Measurements from ENCODE around the gene SUGCT. TPM values are rescaled to one million over a fixed set of nuclear protein-coding genes. Genes with fewer than 3 reads are reported as not detected.

The SUGCT gene
- total RNA-seq, 1 experiment from 2014 or later = 1.5 TPM

DNA sequence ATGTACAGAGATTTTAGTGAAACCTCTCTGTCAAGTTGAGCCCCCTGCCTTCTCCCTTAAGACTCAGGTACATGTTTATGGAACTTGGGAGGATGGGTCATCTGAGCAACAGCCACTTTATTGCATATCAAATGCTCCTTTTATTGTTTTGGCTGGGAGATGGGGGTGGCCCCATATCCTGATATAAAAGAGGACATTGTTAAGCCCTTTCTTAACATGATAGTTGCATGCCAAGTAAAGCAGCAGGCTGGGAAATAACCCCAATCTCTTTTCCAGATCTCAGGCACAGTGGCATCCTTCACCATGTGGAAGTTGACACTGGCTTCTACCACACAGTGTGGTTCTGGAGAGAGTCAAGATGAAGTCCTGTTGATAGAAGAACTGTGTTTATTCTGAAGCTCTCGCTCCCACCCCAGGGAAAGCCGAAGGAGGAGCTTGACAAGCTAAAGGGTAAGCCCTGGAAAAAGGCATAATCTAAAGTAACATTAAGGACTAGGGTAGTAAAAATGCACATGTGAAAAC, 746.7 kb downstream of the SUGCT start:
- CTCF ChIA-PET = no interaction called here
- BruUV-seq (replicated peaks) = no TSS peak
- DNase-seq (ENCODE audit: low spot score) = no peak
- H3K36me3 ChIP-seq (ENCODE audit: insufficient read depth, low read length, poor library complexity, severe bottlenecking) = no peaks in the 10 kb centered on the region
- H3K27me3 ChIP-seq (replicated peaks; ENCODE audit: insufficient read depth, low read depth, low read length, poor library complexity) = no peaks in the 10 kb centered on the region
- POLR2A ChIA-PET (ENCODE audit: low non-redundant PET) = no interaction called here
- H3K9me3 ChIP-seq (ENCODE audit: low read depth, low read length, poor library complexity, severe bottlenecking) = no peaks in the 10 kb centered on the region
- H3K4me1 ChIP-seq (ENCODE audit: insufficient read depth, low read length, poor library complexity, severe bottlenecking) = no peaks in the 10 kb centered on the region
- intact Hi-C loops (cut with micrococcal nuclease; ENCODE audit: unreplicated experiment) = no loop called here
- TF ChIP-seq EZH2 (IDR thresholded peaks at IDR 0.05; ENCODE audit: borderline replicate concordance, low read depth, low read length, poor library complexity, severe bottlenecking) (no peak), CTCF (conservative IDR thresholded peaks at IDR 0.05; ENCODE audit: low read depth, low read length) (no peak)
- H3K4me3 ChIP-seq (ENCODE audit: low read depth, low read length, poor library complexity, severe bottlenecking) = no peak overlapping the region
- no peak overlapping the region for H3K27ac ChIP-seq (ENCODE audit: low read depth, low read length, poor library complexity, severe bottlenecking)

DNA sequence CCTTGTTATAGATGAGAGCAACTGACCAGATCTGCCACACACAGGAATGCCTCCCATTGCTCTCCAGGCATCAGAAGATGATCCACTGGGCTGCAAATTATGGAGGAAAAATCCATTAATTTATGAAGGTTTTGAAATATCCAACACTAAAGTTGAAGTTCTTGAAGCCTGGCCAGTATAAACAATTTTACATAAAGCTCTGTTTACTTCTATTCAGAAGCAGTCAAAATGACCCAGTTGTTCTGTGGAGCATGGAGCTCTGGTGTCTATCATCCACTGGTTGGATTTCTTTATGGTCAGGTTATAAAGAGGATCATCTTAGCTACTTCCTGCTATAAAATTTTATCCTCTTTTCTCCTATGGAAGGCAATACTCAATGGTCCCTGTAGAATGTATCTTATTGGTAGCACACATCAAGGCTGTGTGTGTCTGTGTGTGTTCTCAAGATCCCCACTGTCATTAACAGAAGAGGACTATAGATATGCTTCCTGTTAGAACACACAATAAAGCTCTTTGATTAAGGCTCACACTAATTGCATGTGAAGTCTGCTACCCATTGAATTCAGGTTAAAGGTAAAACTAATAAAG, 747.4 kb downstream of the SUGCT start:
- BruUV-seq (replicated peaks) = no TSS peak
- Histone ChIP-seq H3K27ac (ENCODE audit: low read depth, low read length, poor library complexity, severe bottlenecking) (no peak overlapping the region), H3K4me3 (ENCODE audit: low read depth, low read length, poor library complexity, severe bottlenecking) (no peak overlapping the region), H3K27me3 (replicated peaks; ENCODE audit: insufficient read depth, low read depth, low read length, poor library complexity) (no peaks in the 10 kb centered on the region), H3K9me3 (ENCODE audit: low read depth, low read length, poor library complexity, severe bottlenecking) (no peaks in the 10 kb centered on the region), H3K36me3 (ENCODE audit: insufficient read depth, low read length, poor library complexity, severe bottlenecking) (no peaks in the 10 kb centered on the region), H3K4me1 (ENCODE audit: insufficient read depth, low read length, poor library complexity, severe bottlenecking) (no peaks in the 10 kb centered on the region)
- TF ChIP-seq EZH2 (IDR thresholded peaks at IDR 0.05; ENCODE audit: borderline replicate concordance, low read depth, low read length, poor library complexity, severe bottlenecking) (no peak), CTCF (conservative IDR thresholded peaks at IDR 0.05; ENCODE audit: low read depth, low read length) (no peak)
- DNase-seq (ENCODE audit: low spot score) = no peak
- intact Hi-C loops (cut with micrococcal nuclease; ENCODE audit: unreplicated experiment) = no loop called here
- ChIA-PET CTCF (no interaction called here), POLR2A (ENCODE audit: low non-redundant PET) (no interaction called here)

DNA sequence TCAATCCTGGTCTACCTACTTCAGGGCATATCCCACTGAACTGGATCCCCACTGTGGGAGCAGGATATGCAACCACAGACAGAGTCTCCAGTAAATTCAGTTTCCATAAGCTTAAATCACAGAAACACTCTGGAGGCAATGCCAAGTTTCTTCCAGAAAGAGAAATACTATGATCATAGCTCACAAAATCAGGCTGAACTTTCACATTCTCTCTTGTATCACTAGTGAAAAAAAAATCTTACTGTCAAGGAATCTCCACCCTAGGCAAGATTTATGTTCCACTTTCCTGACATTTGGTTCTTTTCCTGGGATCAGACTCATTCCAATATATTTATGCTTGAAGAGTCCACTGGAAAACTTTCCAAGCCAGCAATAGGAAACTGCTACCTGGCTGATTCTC, 749.0 kb downstream of the SUGCT start:
- Histone ChIP-seq H3K36me3 (ENCODE audit: insufficient read depth, low read length, poor library complexity, severe bottlenecking) (no peaks in the 10 kb centered on the region), H3K27me3 (replicated peaks; ENCODE audit: insufficient read depth, low read depth, low read length, poor library complexity) (no peaks in the 10 kb centered on the region), H3K9me3 (ENCODE audit: low read depth, low read length, poor library complexity, severe bottlenecking) (no peaks in the 10 kb centered on the region), H3K27ac (ENCODE audit: low read depth, low read length, poor library complexity, severe bottlenecking) (no peak overlapping the region), H3K4me3 (ENCODE audit: low read depth, low read length, poor library complexity, severe bottlenecking) (no peak overlapping the region), H3K4me1 (ENCODE audit: insufficient read depth, low read length, poor library complexity, severe bottlenecking) (no peaks in the 10 kb centered on the region)
- CTCF ChIA-PET = no interaction called here
- TF ChIP-seq EZH2 (IDR thresholded peaks at IDR 0.05; ENCODE audit: borderline replicate concordance, low read depth, low read length, poor library complexity, severe bottlenecking) (no peak), CTCF (conservative IDR thresholded peaks at IDR 0.05; ENCODE audit: low read depth, low read length) (no peak)
- intact Hi-C loops (cut with micrococcal nuclease; ENCODE audit: unreplicated experiment) = no loop called here
- DNase-seq (ENCODE audit: low spot score) = no peak
- BruUV-seq (replicated peaks) = no TSS peak
- POLR2A ChIA-PET (ENCODE audit: low non-redundant PET) = no interaction called here

Measured in A673 (cell line).